ENCODE data around the gene VWA8.

VWA8 gene

DNA sequence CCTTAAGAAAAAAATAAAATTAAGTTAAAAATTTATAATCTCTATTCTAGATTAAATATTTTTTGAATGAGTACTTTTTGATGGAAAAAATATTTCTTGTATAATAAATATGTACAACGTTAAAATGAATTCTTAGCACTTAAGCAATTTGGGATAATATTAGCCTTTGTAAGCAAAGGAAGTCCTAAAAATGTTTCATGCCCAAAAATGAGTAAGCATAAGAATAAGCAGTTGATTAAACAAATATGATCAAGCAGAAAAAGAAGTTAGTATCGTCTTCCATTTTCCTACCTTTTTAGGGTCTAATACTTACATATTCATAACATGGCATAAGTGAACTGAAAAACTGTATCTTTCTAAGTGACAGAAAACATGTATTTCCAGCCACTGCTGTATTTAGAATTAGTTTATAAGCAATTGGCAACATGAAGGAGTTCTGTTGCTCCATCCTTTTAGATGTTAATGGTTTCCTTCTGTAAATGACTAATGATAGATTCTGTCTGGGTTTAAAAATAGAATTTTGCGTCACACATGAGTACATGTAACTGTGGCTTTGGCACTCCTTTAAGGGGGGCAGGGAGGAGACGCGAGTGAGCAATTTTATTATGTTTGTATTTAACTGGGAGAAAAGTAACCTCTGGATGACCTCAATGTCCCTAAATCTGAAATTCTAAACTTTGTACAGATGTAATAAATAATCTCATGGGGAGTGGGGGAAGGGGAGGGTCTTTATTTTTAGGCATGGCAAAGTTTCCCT is 266.2 kb downstream of the VWA8 start:
- ATAC-seq (replicated peaks) (peak; percentile 70 to 84), DNase-seq (no peak)
- no peak overlapping the region for H3K27ac Mint-ChIP-seq
- H3K4me1 Mint-ChIP-seq, result peaks cover 7 to 16% of the 10 kb centered on the region in 2 donors
- H3K36me3 Mint-ChIP-seq, result peaks cover 19 to 39% of the 10 kb centered on the region in 2 donors
- no peaks in the 10 kb centered on the region for H3K27me3 Mint-ChIP-seq
- H3K9me3 Mint-ChIP-seq, result no peaks in the 10 kb centered on the region
- H3K4me3 Mint-ChIP-seq, result no peak overlapping the region

DNA sequence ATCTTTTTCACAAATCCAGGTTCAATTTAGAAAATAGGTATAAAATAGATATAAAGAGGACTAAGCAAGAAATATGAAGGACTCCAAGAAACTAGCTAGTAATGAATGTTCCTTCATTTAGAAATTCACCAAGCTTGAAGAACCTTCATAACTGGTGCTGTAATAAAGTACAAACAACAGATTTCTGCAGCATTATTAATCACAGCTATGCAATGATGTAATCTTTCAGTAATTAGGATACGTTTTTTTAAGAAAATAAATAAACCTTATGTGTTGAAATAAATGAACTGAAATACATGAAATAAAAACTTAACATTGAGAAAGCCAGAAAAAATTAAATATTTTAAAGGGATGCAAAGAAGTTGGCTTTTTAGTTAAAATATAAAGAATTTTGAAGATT is 267.5 kb downstream of the VWA8 start:
- no peak for ATAC-seq (replicated peaks)
- Mint-ChIP-seq H3K4me1 (peaks cover 7 to 16% of the 10 kb centered on the region in 2 donors), H3K9me3 (no peaks in the 10 kb centered on the region), H3K4me3 (no peak overlapping the region), H3K36me3 (peaks cover 19 to 39% of the 10 kb centered on the region in 2 donors), H3K27ac (no peak overlapping the region), H3K27me3 (no peaks in the 10 kb centered on the region)
- no peak for DNase-seq

DNA sequence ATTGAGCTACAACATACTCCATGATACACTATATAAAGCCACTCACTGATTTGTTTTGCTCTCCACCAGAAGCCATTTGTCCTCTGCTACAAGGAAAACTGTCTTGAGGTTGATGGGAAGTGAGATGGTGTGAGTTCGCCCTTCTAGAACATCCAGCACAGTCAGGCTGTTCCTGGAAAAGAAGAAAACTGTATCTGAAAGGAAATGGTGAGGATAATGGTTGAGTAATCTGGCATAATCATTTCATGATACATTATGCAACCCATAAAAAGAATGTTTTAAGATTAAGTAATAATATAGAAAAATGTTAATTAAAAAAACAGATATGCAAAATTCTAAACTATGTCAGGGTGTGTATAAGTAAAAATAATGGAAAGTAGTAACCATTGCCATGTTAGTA is 269.6 kb downstream of the VWA8 start:
- H3K27ac Mint-ChIP-seq, result no peak overlapping the region
- DNase-seq, result no peak
- H3K36me3 Mint-ChIP-seq, result peaks cover 19 to 32% of the 10 kb centered on the region in 2 donors
- no peaks in the 10 kb centered on the region for H3K27me3 Mint-ChIP-seq
- no peak for ATAC-seq (replicated peaks)
- H3K4me1 Mint-ChIP-seq, result peaks cover 7 to 12% of the 10 kb centered on the region in 2 donors
- no peak overlapping the region for H3K4me3 Mint-ChIP-seq
- H3K9me3 Mint-ChIP-seq, result no peaks in the 10 kb centered on the region

DNA sequence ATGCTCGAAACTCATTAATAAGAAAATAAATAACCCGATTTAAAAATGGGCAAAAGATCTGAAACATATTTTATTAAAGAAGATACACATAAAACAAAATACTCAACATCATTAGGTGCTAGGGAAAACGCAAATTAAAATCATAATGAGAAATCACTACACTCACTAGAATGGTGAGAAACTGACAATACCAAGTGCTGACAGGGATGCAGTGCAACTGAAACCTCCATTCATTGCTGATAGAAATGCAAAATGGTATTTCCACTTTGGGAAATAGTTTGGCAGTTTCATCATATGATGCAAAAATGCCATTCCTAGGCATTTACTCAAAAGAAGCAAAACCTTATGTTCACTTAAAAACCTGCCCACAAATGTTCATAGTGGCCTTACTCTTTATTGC is 278.1 kb downstream of the VWA8 start:
- no peak for ATAC-seq (replicated peaks)
- H3K27me3 Mint-ChIP-seq, result no peaks in the 10 kb centered on the region
- peaks cover 42 to 51% of the 10 kb centered on the region in 2 donors for H3K36me3 Mint-ChIP-seq

DNA sequence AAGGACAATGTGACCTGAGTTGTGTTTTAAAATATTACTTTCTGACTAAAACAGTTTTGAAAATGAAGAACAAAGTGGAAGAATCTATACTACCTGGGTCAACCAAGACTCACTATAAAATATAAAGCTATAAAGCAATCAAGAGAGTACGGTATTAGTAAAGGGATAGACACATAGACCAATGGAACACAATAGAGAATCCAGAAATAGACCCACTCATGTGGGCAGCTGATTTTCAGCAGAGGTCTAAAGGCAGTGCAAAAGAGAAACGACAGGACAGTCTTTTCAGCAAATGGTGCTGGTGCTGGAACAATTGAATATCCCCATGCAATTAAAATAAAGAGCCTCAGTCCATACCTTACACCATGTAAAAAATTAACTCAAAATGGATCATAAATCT is 278.9 kb downstream of the VWA8 start:
- H3K36me3 Mint-ChIP-seq, result peaks cover 43 to 53% of the 10 kb centered on the region in 2 donors
- no peak for DNase-seq
- no peaks in the 10 kb centered on the region for H3K27me3 Mint-ChIP-seq
- no peak for ATAC-seq (replicated peaks)
- no peaks in the 10 kb centered on the region for H3K4me1 Mint-ChIP-seq
- H3K4me3 Mint-ChIP-seq, result no peak overlapping the region
- no peak overlapping the region for H3K27ac Mint-ChIP-seq
- H3K9me3 Mint-ChIP-seq, result no peaks in the 10 kb centered on the region

More for the DNA sequence above, 278.1 kb downstream of the VWA8 start:
- DNase-seq, result no peak
- Mint-ChIP-seq H3K4me3 (no peak overlapping the region), H3K27ac (no peak overlapping the region), H3K9me3 (no peaks in the 10 kb centered on the region), H3K4me1 (no peaks in the 10 kb centered on the region)

DNA sequence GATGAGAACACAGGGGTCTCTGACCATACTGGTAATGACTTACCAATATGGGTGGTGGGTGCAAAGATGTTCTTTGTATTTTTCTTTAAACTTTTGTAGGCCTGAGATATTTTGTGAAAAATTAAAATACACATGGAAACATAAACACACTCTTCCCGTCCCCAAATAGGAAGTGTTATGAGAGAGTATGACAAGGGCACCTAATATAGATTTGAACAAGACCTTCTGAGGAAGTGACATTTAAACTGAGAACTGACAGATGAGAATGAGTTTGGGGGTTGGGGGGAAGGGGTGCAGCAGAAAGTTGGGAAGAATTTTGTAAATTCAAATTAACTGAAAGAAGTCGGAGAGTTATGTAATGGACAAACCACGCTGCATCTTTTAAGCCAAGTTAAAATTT is 279.3 kb downstream of the VWA8 start:
- DNase-seq (no peak), ATAC-seq (replicated peaks) (no peak)
- Mint-ChIP-seq H3K36me3 (peaks cover 42 to 53% of the 10 kb centered on the region in 2 donors), H3K9me3 (no peaks in the 10 kb centered on the region), H3K4me3 (no peak overlapping the region), H3K27ac (no peak overlapping the region), H3K4me1 (no peaks in the 10 kb centered on the region), H3K27me3 (no peaks in the 10 kb centered on the region)

DNA sequence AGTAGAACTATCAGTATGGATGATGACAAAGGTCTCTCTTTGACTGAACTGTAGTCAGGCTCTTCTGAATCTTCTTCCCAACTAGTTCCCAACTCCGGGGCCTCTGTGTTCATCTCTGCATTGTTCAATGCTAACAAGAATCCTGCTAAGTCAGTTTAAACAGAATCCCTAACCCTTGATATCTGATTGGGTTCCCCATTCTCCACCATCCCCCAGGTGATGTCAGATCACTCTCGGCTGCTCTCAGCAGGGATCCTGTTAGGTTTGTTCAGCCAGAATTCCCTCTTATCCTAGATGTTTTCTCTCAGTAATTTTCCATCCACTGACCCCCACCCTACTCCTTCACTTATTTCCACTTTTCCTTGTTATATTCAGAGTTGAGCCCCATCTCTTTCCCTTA is 280.0 kb downstream of the VWA8 start:
- Mint-ChIP-seq H3K4me1 (no peaks in the 10 kb centered on the region), H3K9me3 (no peaks in the 10 kb centered on the region), H3K27ac (no peak overlapping the region), H3K36me3 (peaks cover 41 to 53% of the 10 kb centered on the region in 2 donors), H3K4me3 (no peak overlapping the region), H3K27me3 (no peaks in the 10 kb centered on the region)
- no peak for DNase-seq
- no peak for ATAC-seq (replicated peaks)

DNA sequence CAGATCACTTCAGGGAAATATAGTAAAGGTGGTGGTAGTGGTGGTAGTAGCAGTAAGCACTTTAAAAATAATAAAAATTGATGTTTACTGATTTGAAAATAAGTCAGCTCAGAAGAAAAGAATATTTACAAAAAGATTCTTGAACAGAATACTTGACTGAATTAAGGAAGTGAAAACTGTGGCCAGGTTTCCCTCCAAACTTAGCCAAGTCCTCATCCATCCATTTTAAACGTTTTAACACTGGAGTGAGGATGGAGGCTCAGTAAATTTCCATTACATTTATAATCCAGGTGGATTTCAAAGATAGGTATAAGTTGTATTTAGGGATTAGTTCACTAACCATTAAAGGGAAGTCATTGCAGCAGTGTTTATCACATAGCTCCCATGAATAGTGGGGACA is 282.1 kb downstream of the VWA8 start:
- peaks cover 44 to 58% of the 10 kb centered on the region in 2 donors for H3K36me3 Mint-ChIP-seq
- DNase-seq (no peak), ATAC-seq (replicated peaks) (no peak)
- no peak overlapping the region for H3K4me3 Mint-ChIP-seq
- H3K9me3 Mint-ChIP-seq, result no peaks in the 10 kb centered on the region
- no peaks in the 10 kb centered on the region for H3K4me1 Mint-ChIP-seq
- no peak overlapping the region for H3K27ac Mint-ChIP-seq
- H3K27me3 Mint-ChIP-seq, result no peaks in the 10 kb centered on the region

DNA sequence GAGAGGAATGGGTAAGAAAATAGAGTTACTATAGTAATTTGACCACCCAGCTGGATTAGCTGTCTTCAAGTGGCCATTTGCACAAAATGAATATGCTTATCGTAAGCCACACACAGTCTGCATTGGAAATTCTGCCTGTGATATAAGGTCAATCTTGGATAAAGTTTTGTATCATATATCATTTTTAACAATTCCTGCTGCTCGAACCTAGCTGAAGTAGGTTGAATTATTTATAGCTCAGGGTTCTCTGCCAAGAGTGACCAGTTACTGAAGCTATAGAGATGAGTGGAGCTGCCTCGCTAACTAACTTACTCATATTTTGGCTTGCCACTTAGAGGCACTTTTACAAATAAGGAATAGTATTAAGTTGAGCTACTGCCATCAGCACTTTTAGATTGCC is 282.7 kb downstream of the VWA8 start:
- no peak for DNase-seq
- no peak overlapping the region for H3K4me3 Mint-ChIP-seq
- no peaks in the 10 kb centered on the region for H3K4me1 Mint-ChIP-seq
- H3K27me3 Mint-ChIP-seq, result no peaks in the 10 kb centered on the region
- H3K36me3 Mint-ChIP-seq, result peaks cover 40 to 57% of the 10 kb centered on the region in 2 donors
- no peak overlapping the region for H3K27ac Mint-ChIP-seq
- no peak for ATAC-seq (replicated peaks)
- no peaks in the 10 kb centered on the region for H3K9me3 Mint-ChIP-seq

DNA sequence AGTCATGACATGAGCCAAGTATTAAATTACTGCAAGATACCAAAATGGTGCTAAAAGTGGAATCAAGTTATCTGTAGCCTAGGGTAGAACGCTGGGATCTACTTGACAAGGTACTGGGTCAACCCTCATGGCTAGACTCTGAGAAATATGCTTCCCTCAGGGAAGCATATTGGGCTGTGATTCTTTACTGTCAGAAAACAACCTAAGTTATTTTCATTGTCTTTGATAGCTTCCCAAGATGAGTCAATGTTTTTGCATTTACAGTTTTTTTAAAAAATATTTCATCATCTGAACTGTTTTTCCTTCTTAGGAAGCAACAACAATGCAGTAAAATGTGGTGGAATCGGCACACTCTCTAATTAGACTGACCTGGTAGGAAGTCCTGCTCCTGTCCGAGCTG is 285.6 kb downstream of the VWA8 start:
- Mint-ChIP-seq H3K27ac (no peak overlapping the region), H3K4me3 (no peak overlapping the region), H3K9me3 (no peaks in the 10 kb centered on the region), H3K27me3 (no peaks in the 10 kb centered on the region), H3K36me3 (peaks cover 21 to 49% of the 10 kb centered on the region in 2 donors), H3K4me1 (no peaks in the 10 kb centered on the region)
- ATAC-seq (replicated peaks) (no peak), DNase-seq (no peak)

DNA sequence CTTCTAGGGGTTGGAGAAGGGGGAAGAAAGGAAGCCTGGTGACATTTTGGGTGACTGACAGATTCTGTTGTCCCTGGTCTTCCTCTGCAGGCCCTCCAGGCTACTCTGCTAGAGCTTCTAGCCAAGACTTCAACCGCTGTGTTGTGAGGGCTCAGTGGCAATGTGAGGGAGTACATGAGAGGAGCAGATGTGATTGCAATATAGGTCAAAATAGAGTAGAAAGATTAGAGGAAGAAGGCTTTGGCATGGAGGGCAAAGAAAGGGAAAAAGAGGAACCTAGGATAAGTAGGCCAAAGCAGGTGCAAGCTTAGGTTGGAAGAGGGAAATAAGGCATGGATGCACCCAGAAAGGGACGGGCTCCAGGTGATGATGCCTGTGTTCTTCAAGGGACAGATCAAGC is 286.7 kb downstream of the VWA8 start:
- no peaks in the 10 kb centered on the region for H3K4me1 Mint-ChIP-seq
- DNase-seq, result no peak
- H3K27me3 Mint-ChIP-seq, result no peaks in the 10 kb centered on the region
- H3K4me3 Mint-ChIP-seq, result no peak overlapping the region
- no peaks in the 10 kb centered on the region for H3K9me3 Mint-ChIP-seq
- peaks cover 22 to 46% of the 10 kb centered on the region in 2 donors for H3K36me3 Mint-ChIP-seq
- no peak overlapping the region for H3K27ac Mint-ChIP-seq
- ATAC-seq (replicated peaks), result no peak

DNA sequence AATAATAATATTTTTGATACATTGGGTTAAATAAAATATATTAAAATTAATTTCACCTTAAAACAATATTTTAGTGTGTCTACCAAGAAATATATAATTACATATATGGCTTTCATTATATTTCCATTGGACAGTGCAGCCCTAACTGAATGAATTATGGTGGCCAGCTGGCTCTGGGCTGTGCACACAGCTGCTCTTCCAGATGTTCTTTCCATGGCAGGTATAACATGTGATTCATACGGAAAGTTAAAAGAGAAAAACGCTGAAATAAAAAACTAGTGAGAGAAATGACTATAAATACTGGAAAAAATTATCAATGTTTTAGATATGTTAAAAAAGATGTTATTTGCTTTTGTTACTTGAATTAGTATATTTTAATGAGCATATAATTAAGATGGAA is 287.3 kb downstream of the VWA8 start:
- no peaks in the 10 kb centered on the region for H3K4me1 Mint-ChIP-seq
- DNase-seq (no peak), ATAC-seq (replicated peaks) (no peak)
- no peaks in the 10 kb centered on the region for H3K27me3 Mint-ChIP-seq
- H3K36me3 Mint-ChIP-seq, result peaks cover 22 to 46% of the 10 kb centered on the region in 2 donors
- no peak overlapping the region for H3K27ac Mint-ChIP-seq
- no peak overlapping the region for H3K4me3 Mint-ChIP-seq
- H3K9me3 Mint-ChIP-seq, result no peaks in the 10 kb centered on the region

DNA sequence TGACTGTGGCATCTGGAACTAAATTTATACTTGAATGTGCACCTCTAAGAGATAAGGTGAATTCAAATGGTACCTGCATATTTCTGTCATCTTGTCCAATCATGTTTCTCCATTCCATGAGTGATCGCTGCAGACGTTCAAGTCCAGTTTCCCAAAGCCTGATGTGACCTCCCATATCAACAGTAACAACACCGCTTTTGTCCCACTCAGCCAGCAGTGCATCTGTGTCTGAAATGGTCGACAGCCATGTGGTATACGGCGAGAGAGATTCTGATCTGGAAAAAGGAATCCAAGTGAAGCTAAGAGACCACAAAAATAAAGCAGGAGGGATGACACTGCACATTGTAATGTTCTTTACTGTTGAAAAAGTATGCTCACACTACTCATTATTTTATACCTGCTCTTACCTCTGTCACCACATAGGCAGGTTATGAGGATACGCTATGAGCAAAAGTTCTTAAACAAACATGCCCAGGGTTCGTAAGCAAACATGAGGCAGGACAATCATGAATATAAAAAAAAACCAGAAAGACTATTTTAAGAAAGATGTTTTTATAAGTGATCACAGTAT is 290.0 kb downstream of the VWA8 start:
- Mint-ChIP-seq H3K36me3 (peaks cover 14 to 48% of the 10 kb centered on the region in 2 donors), H3K4me1 (no peaks in the 10 kb centered on the region), H3K4me3 (no peak overlapping the region), H3K27me3 (no peaks in the 10 kb centered on the region), H3K27ac (no peak overlapping the region), H3K9me3 (no peaks in the 10 kb centered on the region)
- ATAC-seq (replicated peaks), result no peak
- no peak for DNase-seq

DNA sequence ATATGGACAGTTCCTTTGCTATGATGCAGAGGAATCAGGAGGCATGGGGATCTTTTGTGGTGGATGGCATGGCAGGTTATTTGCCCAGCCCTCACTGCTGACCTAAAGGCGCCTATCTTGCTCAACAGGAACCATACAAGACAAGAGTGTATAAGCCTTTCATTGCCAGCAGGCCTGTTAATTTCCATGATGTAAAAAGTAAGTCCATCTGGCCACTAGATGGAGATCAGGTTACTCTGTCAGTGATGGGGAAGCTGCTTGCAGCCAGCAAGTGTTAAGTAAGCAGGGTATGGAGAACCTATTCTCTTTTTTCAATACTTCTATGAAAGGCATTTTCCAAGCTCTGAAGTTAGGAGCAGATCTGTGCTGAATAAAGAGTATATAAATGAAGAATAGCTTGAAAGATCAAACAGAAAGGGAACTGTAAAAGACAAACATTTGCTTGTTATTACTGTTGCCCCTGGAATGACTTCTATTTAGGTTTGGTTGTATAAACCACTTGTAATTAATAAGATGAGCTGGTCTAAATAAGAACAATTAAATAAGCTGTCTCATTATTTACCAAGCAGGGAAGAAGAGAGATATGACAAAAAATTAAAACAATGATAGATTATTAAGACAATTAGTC is 292.7 kb downstream of the VWA8 start:
- Mint-ChIP-seq H3K27me3 (peaks cover 5 to 7% of the 10 kb centered on the region in 2 donors), H3K27ac (no peak overlapping the region), H3K4me1 (no peaks in the 10 kb centered on the region), H3K4me3 (no peak overlapping the region), H3K9me3 (no peaks in the 10 kb centered on the region), H3K36me3 (peaks cover 18 to 48% of the 10 kb centered on the region in 2 donors)
- ATAC-seq (replicated peaks), result peak; percentile 89 to 93
- DNase-seq, result peak; percentile 10

DNA sequence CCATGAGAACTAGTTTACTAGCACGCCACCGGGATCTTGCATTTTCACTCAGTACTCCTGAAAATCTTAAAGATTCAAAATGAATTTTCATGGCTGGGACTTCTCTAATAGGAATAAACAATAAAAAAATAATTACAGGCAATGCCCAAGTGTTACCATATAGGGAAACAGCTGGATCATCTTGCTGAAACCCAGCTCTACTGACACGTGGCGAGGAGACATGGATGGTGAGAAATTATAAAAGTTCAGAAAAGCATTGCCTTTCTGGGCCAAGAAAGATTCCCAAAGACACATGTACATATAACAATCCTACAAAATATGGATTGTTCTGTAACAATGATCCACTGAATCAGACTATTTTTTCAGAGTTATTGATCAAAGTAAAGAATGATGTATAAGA is 294.3 kb downstream of the VWA8 start:
- ATAC-seq (replicated peaks) (no peak), DNase-seq (no peak)
- H3K4me3 Mint-ChIP-seq, result no peak overlapping the region
- no peaks in the 10 kb centered on the region for H3K9me3 Mint-ChIP-seq
- peaks cover 21 to 47% of the 10 kb centered on the region in 2 donors for H3K36me3 Mint-ChIP-seq
- peaks cover 5 to 7% of the 10 kb centered on the region in 2 donors for H3K27me3 Mint-ChIP-seq
- H3K27ac Mint-ChIP-seq, result no peak overlapping the region
- no peaks in the 10 kb centered on the region for H3K4me1 Mint-ChIP-seq
